Non-pigmented ciliary epithelial cell (primary cell): ENCODE measurements around the gene RBBP8NL.

Source experiments
- DNase-seq: peaks from one replicate; pipeline ENCODE4 v3.0.0-alpha.2; 2010; ENCODE audit warnings: low read depth

The RBBP8NL gene

DNA sequence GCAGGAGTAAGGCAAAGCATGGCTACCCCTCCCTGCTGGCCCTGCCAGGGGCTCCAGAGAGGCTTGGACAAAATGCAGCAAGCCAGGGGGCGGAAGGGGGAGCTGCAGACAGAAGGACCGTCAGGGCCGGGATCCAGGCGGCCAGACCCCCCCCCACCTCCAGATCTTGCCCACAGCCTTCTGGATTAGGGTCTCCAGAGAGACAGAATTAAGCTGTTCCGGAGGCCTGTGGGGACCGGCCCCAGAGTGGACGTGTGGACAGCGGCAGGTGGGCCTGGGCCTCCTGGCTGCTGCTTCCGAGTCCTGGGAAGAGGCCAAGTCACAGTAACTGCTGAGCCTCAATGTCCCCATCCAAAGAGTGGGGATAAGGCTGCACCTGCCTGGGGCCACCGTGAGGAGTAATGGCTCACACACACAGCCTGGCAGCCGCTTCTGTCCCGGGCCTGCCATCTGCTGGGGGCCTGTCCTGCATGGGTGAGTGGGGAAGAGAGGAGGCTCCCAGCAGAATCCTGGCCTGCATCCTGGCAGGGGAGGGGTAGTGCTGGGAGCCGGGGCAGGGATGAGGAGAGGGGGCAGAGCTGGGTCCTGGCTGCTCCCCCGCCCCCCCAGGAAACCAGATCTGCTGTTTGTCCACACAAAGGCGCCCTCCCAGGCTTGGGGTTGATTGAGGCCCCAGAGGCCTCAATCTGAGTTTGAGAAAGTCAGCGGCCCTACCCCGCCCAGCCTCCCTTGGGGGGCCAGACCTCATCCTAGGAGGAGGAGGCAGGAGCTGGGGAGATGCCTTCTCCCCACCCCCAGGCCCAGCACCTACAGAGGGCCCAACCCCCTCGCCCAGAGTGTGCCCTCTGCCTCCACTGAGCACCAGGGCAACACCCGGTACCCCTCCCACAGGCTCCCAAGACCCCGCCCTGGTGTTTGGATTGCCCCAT lies 64.1 kb downstream of the RBBP8NL start:
- no peak for DNase-seq

DNA sequence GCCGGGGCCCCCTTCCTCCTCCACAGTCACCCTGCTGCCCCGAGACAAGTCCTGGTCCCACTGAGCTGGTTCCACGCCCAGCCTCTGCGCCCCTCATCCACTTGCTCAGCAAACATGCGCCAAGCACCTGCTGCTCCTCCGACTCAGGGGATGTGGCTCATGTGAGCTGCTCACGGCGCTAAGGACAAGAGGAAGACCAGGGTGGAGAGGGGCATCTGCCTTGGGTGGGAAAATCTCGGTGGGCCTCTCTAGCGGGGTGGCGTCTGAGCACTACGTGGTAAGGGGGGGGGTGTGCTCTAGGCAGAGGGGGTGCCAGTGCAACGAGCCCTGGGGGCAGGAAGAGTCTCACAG lies 64.8 kb downstream of the RBBP8NL start:
- no peak for DNase-seq

DNA sequence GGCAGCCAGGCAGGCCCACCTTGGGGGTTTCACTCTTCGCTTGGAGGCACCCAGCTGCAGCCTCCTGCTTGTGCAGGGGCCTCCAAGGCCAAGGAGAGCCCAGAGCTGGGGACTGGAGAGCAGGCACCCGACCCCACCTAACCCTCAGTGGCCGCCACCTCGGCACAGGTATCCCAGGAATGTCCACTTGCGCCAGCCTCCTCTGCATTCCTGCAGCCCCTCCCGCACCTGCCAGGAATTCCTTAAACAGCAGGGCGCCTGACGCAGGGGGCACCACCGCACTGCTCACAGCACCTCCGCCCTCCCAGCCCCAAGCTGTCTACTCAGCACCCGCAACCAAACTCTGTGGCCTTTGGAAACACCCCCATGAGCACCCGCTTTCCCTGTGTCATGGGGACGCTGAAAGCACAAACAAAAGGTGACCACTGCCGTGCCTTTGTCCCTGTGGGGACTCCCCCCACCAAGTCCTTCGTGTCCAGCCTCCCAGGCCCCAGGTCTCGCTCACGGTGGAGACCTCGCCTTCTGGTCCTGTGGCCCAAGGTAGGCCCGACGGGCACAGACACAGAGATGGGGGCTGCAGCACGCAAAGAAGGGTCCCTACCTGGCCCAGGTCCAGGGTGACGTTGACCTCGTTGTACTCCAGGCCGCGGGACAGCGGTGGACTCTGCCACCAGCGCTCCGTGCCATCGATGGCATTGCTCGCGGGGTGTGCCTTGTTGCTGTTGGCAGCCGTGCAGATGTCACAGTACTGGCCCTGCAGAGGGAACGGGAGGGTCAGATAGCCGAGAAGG lies 65.3 kb downstream of the RBBP8NL start:
- no peak for DNase-seq

DNA sequence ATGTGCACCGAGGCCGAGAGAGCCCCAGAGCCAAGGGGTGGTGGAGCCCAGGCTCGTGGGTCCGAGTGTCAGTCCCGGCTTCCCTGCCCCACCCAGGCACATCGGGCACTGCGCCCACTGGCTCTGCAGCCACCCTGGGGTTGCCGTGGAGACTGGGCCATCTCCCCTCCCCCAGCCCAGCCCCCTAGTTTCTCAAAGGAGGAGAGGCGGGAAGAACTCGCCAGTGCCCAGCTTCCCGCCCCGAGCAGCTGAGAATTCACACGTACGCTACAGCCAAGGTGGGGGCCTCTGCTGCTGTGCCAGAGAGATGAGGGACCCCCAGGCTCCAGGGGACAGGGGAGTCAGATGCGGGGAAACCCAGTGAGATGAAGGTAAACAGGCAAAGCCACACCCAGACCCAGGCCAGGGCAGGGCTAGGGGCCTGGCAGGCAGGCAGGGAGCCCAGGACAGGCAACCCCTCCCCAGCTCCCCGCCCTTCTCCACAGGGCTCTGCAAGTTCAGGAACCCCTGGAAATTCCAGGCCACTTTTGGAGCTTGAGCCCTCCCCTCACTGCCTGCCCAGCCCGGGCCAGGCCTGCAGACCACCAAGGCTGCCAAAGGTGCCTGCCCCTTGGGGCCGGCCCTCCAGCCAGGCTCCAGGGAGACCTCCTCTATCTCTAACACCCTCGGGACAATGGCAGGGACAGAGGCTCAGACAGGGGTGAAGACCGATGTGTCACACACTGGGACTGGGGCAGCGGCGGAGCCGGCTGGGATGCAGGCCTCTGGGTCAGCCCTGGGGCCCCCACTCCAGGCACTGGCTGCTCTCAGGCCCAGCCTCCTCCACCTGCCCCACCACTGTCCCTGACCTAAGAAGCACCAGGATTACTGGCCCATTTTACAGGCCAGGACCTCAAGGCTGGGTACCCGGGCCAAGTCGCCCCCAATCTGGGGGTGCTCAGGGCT lies 66.2 kb downstream of the RBBP8NL start:
- DNase-seq, result no peak
